ENCODE data around the gene CABYR. TPM values are rescaled to one million over a fixed set of nuclear protein-coding genes. Genes with fewer than 3 reads are reported as not detected.
A peak's percentile ranks its signal among the peaks of the same experiment; 100 is the strongest.

CABYR gene
- total RNA-seq, 1 donor from 2014 or later = 1.2 TPM

DNA sequence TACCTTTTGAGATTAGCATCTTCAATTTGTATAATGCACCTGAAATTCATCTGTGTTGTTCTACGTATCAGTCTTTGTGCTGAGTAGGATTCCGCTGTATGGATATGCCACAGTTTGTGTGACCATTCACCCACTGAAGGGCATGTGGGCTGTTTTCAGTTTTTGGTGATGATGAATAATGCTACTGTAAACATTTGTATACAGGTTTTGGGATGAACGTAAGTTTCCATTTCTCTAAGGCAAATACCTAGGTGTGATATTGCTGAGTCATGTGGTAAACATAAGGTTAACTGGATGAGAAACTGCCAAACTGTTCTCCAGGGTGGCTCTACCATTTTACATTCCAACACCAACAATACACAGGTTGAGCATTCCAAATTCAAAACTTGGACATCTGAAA, 35.1 kb downstream of the CABYR start:
- H3K4me3 ChIP-seq = no peak overlapping the region
- ATAC-seq = no peak
- no peaks in the 10 kb centered on the region for H3K9me3 ChIP-seq
- DNase-seq = no peak
- no peak overlapping the region for H3K27ac ChIP-seq
- H3K27me3 ChIP-seq (ENCODE audit: low read depth) = no peaks in the 10 kb centered on the region
- H3K36me3 ChIP-seq = peaks cover 38% of the 10 kb centered on the region
- intact Hi-C loops (cut with DNase I) = no loop called here
- TF ChIP-seq, protein P1, sequence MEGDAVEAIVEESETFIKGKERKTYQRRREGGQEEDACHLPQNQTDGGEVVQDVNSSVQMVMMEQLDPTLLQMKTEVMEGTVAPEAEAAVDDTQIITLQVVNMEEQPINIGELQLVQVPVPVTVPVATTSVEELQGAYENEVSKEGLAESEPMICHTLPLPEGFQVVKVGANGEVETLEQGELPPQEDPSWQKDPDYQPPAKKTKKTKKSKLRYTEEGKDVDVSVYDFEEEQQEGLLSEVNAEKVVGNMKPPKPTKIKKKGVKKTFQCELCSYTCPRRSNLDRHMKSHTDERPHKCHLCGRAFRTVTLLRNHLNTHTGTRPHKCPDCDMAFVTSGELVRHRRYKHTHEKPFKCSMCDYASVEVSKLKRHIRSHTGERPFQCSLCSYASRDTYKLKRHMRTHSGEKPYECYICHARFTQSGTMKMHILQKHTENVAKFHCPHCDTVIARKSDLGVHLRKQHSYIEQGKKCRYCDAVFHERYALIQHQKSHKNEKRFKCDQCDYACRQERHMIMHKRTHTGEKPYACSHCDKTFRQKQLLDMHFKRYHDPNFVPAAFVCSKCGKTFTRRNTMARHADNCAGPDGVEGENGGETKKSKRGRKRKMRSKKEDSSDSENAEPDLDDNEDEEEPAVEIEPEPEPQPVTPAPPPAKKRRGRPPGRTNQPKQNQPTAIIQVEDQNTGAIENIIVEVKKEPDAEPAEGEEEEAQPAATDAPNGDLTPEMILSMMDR (IDR thresholded peaks at IDR 0.05) = no peak
- H3K4me1 ChIP-seq = no peaks in the 10 kb centered on the region

DNA sequence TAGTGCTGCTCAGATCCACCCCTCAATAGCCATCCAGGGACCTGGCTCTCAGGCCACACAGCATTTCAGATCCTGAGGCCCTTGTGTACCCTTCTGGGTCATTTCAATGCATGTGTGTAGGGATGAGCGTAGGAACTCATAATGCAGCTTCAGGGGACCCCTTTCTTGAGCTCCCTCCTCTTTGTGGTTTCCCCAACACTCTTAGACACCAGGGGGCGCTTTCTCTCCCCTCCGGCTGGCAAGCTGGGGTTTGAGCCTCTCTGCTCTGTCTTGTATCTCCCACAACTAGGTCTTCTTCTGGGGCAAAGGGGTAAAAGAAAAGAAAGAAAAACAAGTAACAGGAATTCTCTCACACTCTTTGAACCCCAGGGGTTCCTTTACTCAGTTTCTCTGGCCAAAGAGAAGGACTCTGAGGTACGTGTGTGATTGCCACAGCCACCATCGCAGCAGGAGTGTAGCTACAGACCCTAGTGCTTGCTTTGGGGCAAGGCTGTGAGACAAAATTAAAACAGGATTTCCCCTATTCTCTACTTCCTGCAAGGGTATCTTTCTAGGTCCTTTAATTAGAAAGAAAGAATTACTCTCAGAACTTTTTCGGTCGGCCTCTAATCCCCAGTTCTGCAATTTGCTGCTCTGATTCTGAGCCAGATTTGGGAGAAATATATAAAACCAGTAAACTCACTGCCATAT, 38.0 kb downstream of the CABYR start:
- peak; percentile 59 for DNase-seq
- no peak overlapping the region for H3K4me3 ChIP-seq
- H3K27ac ChIP-seq = no peak overlapping the region
- TF ChIP-seq, protein P1 (IDR thresholded peaks at IDR 0.05) = peak; percentile 69
- H3K4me1 ChIP-seq = no peaks in the 10 kb centered on the region
- H3K9me3 ChIP-seq = no peaks in the 10 kb centered on the region
- no peaks in the 10 kb centered on the region for H3K27me3 ChIP-seq (ENCODE audit: low read depth)
- peak; percentile 72 to 75 for ATAC-seq
- H3K36me3 ChIP-seq = peaks cover 28% of the 10 kb centered on the region
- intact Hi-C loops (cut with DNase I) = no loop called here

DNA sequence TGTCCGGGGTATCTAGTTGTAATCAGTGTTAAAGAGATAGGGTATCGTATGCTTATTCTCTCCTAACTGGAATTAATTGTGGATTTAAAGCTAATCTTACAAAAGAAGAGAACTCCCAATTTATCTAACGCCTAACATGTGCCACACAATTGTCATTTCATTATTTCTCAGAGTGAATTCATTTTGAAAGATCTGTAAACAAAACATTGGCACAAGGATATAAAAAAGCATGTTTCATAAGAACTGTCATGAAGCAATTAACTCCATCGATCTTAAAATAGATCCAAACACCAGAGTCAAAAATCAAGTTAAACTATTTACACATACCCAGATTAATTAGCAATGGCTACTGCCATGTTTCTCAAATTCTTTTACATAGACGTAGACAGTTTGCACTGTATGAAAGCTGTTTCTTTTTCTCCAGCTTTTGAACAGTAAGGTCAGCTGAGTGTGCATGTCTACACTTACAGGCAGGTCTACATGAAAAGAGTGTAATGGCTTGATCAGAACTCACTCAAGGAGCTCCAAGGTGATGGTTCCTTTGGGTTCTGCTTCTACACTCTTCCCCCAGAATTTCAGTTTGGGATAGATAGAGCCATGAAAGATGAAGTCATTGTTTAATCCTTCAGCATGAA, 38.8 kb downstream of the CABYR start:
- H3K36me3 ChIP-seq = peaks cover 28% of the 10 kb centered on the region
- TF ChIP-seq, protein P1 (IDR thresholded peaks at IDR 0.05) = no peak
- H3K27ac ChIP-seq = no peak overlapping the region
- no peaks in the 10 kb centered on the region for H3K27me3 ChIP-seq (ENCODE audit: low read depth)
- ATAC-seq (no peak), DNase-seq (no peak)
- H3K4me3 ChIP-seq = no peak overlapping the region
- intact Hi-C loops (cut with DNase I) = no loop called here
- H3K4me1 ChIP-seq = no peaks in the 10 kb centered on the region
- H3K9me3 ChIP-seq = no peaks in the 10 kb centered on the region

DNA sequence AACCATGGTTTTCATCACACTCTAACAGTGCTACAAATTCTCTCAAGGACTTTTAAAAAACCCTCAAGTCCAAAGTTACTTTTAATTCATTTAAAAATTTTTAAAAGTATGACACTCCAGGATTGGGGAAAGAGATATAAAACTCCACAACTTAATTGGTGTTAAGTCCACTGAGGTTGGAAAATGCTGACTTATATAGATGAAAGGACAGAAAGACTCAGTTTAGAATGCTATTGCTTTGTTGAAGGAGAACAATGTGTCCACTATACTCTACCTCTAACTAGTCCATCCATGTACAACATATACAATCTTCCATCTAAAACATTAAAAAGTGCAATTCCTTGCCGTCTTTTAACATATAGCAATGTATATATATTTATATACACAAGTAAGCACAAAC, 41.2 kb downstream of the CABYR start:
- Histone ChIP-seq H3K4me1 (no peaks in the 10 kb centered on the region), H3K4me3 (no peak overlapping the region), H3K27ac (no peak overlapping the region), H3K9me3 (no peaks in the 10 kb centered on the region), H3K36me3 (peaks cover 17% of the 10 kb centered on the region), H3K27me3 (ENCODE audit: low read depth) (no peaks in the 10 kb centered on the region)
- DNase-seq = no peak
- intact Hi-C loops (cut with DNase I) = no loop called here
- ATAC-seq = no peak
- TF ChIP-seq, protein P1 (IDR thresholded peaks at IDR 0.05) = no peak

DNA sequence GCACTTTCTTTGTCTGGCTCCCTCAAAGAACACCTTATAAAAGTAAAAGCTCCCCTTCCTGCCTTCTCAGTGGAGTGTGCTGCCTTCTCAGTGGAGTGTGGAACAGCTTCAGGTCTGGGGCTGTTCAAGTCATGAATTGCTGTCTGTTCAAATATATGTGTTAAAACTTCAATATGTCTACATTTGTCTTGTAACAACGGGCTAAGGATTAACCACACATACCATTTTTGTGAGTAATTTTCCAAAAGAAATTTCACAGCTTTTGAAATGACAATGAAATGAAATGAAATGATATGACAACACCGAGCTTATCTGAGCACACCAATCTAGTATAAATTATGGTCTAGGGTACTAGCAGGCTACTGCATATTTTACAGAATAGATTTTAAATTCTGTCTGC, 42.9 kb downstream of the CABYR start:
- no peaks in the 10 kb centered on the region for H3K4me1 ChIP-seq

More for the DNA sequence above, 42.9 kb downstream of the CABYR start:
- Histone ChIP-seq H3K4me3 (no peak overlapping the region), H3K9me3 (no peaks in the 10 kb centered on the region), H3K27ac (no peak overlapping the region), H3K27me3 (ENCODE audit: low read depth) (no peaks in the 10 kb centered on the region), H3K36me3 (peaks cover 20% of the 10 kb centered on the region)
- DNase-seq = no peak
- intact Hi-C loops (cut with DNase I) = no loop called here
- no peak for ATAC-seq
- TF ChIP-seq, protein P1 (IDR thresholded peaks at IDR 0.05) = no peak

Measured in lower lobe of right lung (tissue), 2 donors.